IMR-90 (cell line): ENCODE measurements around the gene PPM1F.

Source experiments
- BHLHE40 ChIP-seq: fragments of 150-350 bp; IDR thresholded peaks from 2 replicates; pipeline ENCODE4 v1.6.1; 2016; ENCODE audit warnings: mild to moderate bottlenecking, low read depth, low read length
- CEBPB ChIP-seq: IDR thresholded peaks from 2 replicates; pipeline ENCODE4 v1.6.1; 2012; ENCODE audit warnings: low read depth, low read length, improper control_type of control experiment
- CHD1 ChIP-seq: IDR thresholded peaks from 2 replicates; pipeline ENCODE4 v1.6.1; 2012; ENCODE audit warnings: low read depth, low read length, improper control_type of control experiment
- FOS ChIP-seq: fragments of 150-350 bp; IDR thresholded peaks from 2 replicates; pipeline ENCODE4 v1.6.1; 2016; ENCODE audit warnings: low read depth, low read length
- MAZ ChIP-seq: IDR thresholded peaks from 2 replicates; pipeline ENCODE4 v1.6.1; 2012; ENCODE audit warnings: low read depth, mild to moderate bottlenecking, low read length, improper control_type of control experiment, moderate library complexity, borderline replicate concordance
- NFE2L2 ChIP-seq: fragments of 150-350 bp; IDR thresholded peaks from 2 replicates; pipeline ENCODE4 v1.6.1; 2016; ENCODE audit warnings: low read depth, mild to moderate bottlenecking, low read length
- POLR2A ChIP-seq: IDR thresholded peaks from 2 replicates; pipeline ENCODE4 v1.6.1; 2012; ENCODE audit warnings: mild to moderate bottlenecking, low read depth, low read length
- RAD21 ChIP-seq: IDR thresholded peaks from 2 replicates; pipeline ENCODE4 v1.6.1; 2012; ENCODE audit warnings: low read length, improper control_type of control experiment
- RCOR1 ChIP-seq: IDR thresholded peaks from 2 replicates; pipeline ENCODE4 v1.6.1; 2012; ENCODE audit warnings: mild to moderate bottlenecking, low read length, improper control_type of control experiment; ENCODE audit not compliant: insufficient replicate concordance
- RFX5 ChIP-seq: IDR thresholded peaks from 2 replicates; pipeline ENCODE4 v1.8.0; 2012; ENCODE audit warnings: low read depth, mild to moderate bottlenecking, low read length, moderate library complexity
- SMC3 ChIP-seq: fragments of 150-350 bp; IDR thresholded peaks from 2 replicates; pipeline ENCODE4 v1.6.1; 2016; ENCODE audit warnings: low read depth, mild to moderate bottlenecking, antibody characterized with exemption, low read length, moderate library complexity
- TF ChIP-seq, protein P1 (sequence below): fragments of 150-350 bp; IDR thresholded peaks from 2 replicates; pipeline ENCODE4 v1.6.1; 2017; ENCODE audit warnings: mild to moderate bottlenecking, antibody characterized with exemption, low read length, low read depth
- TF ChIP-seq, protein P2 (sequence below): conservative IDR thresholded peaks from 2 replicates; pipeline ENCODE4 v1.5.1; 2012; ENCODE audit warnings: mild to moderate bottlenecking, low read depth, low read length, improper control_type of control experiment
- TF ChIP-seq, protein P3 (sequence below): fragments of 150-350 bp; IDR thresholded peaks from 2 replicates; pipeline ENCODE4 v1.6.1; 2016; ENCODE audit warnings: low read depth, mild to moderate bottlenecking, low read length, moderate library complexity, borderline replicate concordance

DNA sequence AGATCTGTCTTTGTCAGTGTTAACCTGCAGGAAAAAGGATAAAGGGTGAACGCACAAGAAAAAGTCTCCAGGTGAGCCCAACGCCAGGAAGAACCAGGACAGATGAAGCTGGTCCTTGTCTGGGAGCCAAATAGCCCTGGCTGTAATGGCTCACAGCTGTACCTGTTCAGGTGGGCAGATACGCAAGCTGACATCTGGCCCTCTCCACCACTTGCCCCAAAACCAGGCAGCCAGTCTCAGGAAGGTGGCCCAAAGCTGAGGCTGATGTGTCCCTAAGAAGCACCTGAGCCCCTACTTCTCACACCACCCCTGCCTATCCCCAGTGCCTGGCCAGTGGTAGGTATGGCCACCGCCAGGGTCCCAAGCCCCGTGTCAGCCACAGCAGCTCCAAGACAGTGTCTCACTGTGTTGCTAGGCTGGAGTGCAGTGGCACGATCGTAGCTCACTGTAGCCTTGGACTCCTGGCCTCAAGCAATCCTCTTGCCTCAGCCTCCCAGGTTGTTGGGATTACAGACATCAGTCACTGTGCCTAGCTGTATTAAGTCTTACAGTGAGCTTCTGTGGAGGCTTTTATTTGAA, 15.1 kb upstream of the PPM1F start:
- TF ChIP-seq, protein P1, sequence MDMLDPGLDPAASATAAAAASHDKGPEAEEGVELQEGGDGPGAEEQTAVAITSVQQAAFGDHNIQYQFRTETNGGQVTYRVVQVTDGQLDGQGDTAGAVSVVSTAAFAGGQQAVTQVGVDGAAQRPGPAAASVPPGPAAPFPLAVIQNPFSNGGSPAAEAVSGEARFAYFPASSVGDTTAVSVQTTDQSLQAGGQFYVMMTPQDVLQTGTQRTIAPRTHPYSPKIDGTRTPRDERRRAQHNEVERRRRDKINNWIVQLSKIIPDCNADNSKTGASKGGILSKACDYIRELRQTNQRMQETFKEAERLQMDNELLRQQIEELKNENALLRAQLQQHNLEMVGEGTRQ, result no peak
- no peak for TF ChIP-seq POLR2A
- TF ChIP-seq, protein P2, sequence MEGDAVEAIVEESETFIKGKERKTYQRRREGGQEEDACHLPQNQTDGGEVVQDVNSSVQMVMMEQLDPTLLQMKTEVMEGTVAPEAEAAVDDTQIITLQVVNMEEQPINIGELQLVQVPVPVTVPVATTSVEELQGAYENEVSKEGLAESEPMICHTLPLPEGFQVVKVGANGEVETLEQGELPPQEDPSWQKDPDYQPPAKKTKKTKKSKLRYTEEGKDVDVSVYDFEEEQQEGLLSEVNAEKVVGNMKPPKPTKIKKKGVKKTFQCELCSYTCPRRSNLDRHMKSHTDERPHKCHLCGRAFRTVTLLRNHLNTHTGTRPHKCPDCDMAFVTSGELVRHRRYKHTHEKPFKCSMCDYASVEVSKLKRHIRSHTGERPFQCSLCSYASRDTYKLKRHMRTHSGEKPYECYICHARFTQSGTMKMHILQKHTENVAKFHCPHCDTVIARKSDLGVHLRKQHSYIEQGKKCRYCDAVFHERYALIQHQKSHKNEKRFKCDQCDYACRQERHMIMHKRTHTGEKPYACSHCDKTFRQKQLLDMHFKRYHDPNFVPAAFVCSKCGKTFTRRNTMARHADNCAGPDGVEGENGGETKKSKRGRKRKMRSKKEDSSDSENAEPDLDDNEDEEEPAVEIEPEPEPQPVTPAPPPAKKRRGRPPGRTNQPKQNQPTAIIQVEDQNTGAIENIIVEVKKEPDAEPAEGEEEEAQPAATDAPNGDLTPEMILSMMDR, result no peak
- TF ChIP-seq RAD21, result no peak
- no peak for TF ChIP-seq FOS
- no peak for TF ChIP-seq RCOR1
- no peak for TF ChIP-seq RFX5
- no peak for TF ChIP-seq SMC3
- TF ChIP-seq NFE2L2, result no peak
- no peak for TF ChIP-seq CEBPB
- TF ChIP-seq, protein P3, sequence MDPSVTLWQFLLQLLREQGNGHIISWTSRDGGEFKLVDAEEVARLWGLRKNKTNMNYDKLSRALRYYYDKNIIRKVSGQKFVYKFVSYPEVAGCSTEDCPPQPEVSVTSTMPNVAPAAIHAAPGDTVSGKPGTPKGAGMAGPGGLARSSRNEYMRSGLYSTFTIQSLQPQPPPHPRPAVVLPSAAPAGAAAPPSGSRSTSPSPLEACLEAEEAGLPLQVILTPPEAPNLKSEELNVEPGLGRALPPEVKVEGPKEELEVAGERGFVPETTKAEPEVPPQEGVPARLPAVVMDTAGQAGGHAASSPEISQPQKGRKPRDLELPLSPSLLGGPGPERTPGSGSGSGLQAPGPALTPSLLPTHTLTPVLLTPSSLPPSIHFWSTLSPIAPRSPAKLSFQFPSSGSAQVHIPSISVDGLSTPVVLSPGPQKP, result no peak
- TF ChIP-seq BHLHE40, result no peak
- TF ChIP-seq CHD1, result no peak
- TF ChIP-seq MAZ, result no peak
